ENCODE data around the gene KAZN.
A peak's percentile ranks its signal among the peaks of the same experiment; 100 is the strongest.

Gene KAZN

DNA sequence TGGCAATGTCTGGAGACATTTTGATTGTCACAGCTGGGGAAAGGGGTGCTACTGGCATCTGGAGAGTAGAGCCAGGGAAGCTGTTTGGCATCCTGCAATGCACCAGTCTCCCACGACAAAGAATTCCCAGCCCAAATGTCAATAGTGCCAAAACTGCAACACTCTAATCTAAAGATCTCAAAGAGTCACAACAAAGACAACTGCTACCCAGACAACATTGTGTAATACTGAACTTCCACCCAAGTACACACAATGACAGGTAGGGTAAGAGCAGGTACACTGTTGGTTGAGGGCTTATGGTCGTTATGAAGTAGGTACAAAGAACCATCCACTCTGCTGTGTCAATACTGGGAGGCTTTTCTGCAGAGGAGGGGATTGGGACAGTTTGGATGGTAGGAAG, 546.8 kb downstream of the KAZN start:
- no peak for DNase-seq (ENCODE audit: low read depth)

GRCh38 chr1:15146142-15146680, 547.7 kb downstream of the KAZN start:
- DNase-seq (ENCODE audit: low read depth) = no peak

DNA sequence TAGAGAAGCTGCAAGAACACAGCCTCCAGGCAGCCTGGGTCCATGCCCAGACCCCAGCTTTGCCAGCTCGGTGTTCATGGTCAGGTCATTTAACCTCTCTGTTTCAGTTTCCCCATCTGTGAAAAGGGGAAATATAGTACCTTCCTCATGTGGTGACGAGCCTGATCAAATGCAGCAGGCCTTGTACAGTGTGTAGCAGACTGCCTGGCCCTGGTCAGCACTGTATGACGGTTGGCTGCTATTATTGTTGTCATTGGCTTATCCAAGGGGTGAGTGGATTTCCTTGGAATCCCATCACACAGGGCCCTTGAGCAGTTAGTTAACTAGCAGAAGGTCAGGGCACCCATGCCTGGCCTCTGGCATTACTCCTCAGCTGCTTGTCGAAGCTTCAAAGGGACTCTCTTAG, 548.5 kb downstream of the KAZN start:
- no peak for DNase-seq (ENCODE audit: low read depth)

GRCh38 chr1:15148004-15148403, 549.5 kb downstream of the KAZN start:
- DNase-seq (ENCODE audit: low read depth) = no peak

DNA sequence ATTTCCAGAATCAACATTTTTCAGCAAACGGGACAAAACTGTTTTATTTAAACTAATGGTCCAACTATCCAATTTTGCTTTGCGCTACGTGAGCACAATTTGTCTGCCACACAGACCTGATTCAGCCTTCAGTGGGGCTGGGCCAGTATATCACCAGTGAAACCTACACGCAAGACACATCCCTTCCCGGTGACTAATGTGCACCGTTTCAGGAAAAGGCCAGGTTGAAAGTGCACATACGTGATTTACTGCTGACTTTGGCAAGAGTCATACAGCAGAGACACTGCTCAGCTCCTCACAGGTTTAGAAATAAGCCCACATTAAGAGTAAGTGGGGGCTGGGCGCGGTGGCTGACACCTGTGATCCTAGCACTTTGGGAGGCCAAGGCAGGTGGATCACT, 550.0 kb downstream of the KAZN start:
- no peak for DNase-seq (ENCODE audit: low read depth)

- DNase-seq (ENCODE audit: low read depth) = no peak
Measured at GRCh38 chr1:15148941-15149340, 550.5 kb downstream of the KAZN start.

- no peak for DNase-seq (ENCODE audit: low read depth)
Measured at GRCh38 chr1:15150376-15150775, 551.9 kb downstream of the KAZN start.

DNA sequence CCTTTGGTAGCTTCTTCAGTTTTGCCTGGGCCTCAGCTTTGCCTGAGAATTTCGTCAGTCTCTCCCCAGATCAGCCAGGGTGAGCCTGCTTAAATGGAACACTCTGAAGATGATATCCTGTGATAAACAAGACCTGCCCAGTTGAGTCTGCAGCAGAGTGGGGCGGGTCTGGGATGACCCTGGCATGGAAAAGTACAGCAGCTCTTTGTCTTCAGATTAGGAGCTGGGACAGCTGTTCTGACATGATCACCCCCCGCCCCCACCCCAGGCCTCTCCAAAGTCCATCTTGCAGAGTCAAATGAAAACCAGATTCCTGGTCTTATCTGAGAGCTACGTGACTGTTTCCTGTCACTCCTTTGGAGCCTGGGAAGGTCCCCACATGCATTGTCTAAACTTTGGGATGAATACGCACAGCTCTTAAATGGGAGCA, 552.9 kb downstream of the KAZN start:
- no peak for DNase-seq (ENCODE audit: low read depth)

GRCh38 chr1:15151871-15152270, 553.4 kb downstream of the KAZN start:
- DNase-seq (ENCODE audit: low read depth) = no peak

GRCh38 chr1:15152318-15153183, 554.1 kb downstream of the KAZN start:
- DNase-seq (ENCODE audit: low read depth) = no peak

- DNase-seq (ENCODE audit: low read depth) = no peak
Measured at GRCh38 chr1:15153184-15153841, 554.8 kb downstream of the KAZN start, which contains the start of gene TMEM51. Gene TMEM51 (plus strand): TSS chr1:15153747. CDS start chr1:15215088, 61,341 bp downstream.

GRCh38 chr1:15153842-15154479, 555.5 kb downstream of the KAZN start:
- peak; percentile 18 for DNase-seq (ENCODE audit: low read depth)

DNA sequence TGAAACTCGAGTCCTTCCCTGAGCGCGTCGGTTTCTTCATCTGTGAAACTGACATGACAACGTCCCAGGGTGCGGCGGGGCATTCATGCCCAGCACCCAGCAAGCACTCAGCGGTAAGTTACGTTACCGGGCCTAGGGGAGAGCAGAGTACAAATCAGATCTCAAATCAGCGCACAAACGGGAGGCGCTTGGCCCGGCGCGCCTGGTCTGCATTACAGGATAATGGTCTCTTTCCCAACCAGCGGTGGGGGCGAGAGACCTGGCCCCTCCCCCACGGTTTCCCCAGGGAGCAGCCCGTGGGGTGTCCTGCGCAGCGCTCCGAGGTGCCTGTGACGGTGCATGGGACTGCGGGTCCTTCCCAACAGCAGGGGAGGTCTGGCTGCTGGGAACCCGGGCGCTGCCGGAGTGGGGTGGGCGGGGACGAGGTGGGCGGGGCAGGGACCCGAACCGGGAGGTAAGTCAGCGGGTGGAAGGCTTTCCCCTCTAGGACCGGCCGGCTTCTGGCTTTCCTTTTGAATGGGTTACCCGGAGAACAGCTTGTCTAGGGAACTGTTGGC, 556.1 kb downstream of the KAZN start:
- no peak for DNase-seq (ENCODE audit: low read depth)

DNA sequence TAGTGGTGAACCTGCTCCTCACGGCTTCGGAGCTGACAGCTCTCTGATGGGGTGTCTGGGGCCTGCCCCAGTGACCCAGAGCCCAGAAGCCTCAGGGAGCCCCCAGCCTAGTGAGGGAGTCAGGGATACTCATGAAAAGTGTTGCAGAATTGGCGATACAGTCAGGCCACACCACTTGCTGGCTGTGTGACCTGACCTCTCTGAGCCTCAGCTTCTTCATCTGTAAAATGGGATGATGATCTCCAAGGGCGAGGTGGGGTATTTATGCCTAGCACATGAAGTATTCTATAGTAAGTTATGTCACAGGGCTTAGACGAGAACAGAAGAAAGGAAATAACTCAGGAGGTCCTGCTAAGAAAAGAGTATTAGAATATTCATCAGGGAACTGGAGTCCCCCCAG, 556.7 kb downstream of the KAZN start:
- no peak for DNase-seq (ENCODE audit: low read depth)

GRCh38 chr1:15155888-15156741, 557.6 kb downstream of the KAZN start:
- DNase-seq (ENCODE audit: low read depth) = no peak

- DNase-seq (ENCODE audit: low read depth) = no peak
Measured at GRCh38 chr1:15156807-15157380, 558.4 kb downstream of the KAZN start.

GRCh38 chr1:15157524-15158399, 559.3 kb downstream of the KAZN start:
- no peak for DNase-seq (ENCODE audit: low read depth)

DNA sequence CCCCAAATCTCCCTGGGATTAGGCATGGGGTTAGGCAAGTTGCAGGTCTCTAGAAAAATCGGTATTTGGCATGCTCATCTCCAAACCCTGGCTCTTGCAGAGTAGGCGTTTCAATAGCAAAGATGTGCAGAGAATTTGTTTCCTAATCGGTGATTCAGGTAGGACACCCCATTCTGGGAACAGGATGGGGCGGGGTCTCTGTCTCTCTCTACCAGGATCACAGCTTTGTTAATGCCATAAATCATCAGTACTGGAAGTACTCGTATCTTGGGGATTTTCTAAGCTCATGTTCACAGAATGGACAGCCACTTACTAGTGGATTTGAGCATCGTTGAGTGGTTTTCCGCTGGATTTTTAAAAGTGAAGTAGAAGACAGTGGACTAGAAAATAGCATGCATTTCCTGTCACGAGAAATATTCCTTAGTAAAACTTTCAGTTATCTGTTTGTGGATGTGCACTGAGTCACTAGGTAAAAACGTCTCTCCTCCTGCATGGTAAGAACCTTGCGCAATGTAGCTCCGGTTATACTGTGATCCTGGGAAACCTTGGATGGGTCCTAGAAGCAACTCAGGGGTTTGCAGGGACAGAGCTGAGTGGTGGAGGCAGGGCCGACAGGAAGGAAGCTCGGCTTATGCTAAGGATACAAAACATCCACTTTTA, 560.2 kb downstream of the KAZN start:
- DNase-seq (ENCODE audit: low read depth) = no peak

GRCh38 chr1:15159166-15159555, 560.7 kb downstream of the KAZN start:
- DNase-seq (ENCODE audit: low read depth) = no peak
